GM21619 (cell line): ENCODE results near the gene ADAMTSL3.
"Not testable (repeated sequence)": the region's sequence is repeated elsewhere in the genome, so short reads cannot be mapped to it uniquely, and the experiment has no call there.

Source experiments
- ATAC-seq: cut with Tn5 transposase; IDR thresholded peaks from one replicate; pipeline ENCODE4 v1.9.1; 2021; ENCODE audit not compliant: unreplicated experiment

Gene ADAMTSL3

GRCh38 chr15:83699028-83699427 lies 45.1 kb downstream of the ADAMTSL3 start:
- ATAC-seq = no peak

DNA sequence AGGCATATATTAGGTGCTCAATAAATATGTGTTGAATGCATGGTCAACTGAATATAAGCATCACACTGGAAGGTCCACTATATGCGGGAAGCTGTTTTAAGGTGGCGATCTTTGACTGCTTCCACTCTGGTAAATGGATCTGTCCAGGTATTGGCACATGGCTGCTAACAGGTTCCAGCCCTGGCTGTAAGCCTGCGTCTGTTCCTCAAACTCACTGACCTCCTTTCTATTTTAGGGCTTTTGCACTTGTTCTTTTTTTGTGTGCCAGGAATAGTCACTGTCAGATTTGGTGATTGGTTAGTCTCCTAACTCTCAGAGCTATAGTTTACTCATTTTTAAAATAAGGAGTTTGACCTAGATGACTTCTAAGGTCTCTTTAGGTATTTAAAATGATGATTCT lies 46.2 kb downstream of the ADAMTSL3 start:
- no peak for ATAC-seq

- not testable (repeated sequence) for ATAC-seq
These were observed 48.4 kb downstream of the ADAMTSL3 start for GRCh38 chr15:83702314-83702713.

GRCh38 chr15:83708328-83708727 lies 54.4 kb downstream of the ADAMTSL3 start:
- no peak for ATAC-seq

GRCh38 chr15:83709241-83709640 lies 55.3 kb downstream of the ADAMTSL3 start:
- ATAC-seq = no peak

DNA sequence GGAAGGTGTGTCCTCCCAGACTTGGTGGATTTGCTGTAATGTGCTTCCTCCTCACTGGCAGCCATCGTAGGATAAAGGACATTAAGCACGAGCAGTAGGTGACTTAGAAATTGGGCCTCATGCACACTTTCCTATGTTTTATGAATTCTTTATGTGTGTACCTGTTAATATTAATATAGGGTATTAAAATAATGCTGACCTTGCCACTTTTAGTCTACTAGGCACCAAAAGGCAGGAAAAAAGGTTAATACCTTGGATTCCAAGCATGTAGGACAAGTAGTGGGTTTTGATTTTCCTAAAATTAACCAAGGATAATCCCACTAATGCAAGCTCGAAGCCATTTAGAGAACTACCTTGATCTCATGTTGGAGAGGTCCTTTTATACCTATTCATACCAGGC lies 55.9 kb downstream of the ADAMTSL3 start:
- ATAC-seq = no peak

DNA sequence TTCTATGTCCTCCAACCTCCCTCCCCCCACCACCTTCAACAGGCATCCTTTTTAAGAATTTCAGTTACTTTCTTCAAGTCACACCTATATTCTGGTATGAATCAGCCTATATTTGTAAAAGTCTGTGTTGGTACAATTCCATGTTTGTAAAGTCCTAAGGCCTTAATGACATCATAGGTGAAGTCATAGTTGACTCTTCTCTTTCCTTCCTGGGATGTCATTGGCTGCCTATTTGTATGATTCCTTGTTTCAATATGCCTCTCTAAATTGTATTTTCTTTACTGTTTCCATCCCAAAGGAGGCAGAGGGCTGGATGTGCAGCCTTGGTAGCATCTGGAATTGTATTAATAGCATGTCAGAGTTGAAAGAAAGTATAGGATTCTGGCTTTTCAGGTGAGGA lies 56.5 kb downstream of the ADAMTSL3 start:
- ATAC-seq = no peak

DNA sequence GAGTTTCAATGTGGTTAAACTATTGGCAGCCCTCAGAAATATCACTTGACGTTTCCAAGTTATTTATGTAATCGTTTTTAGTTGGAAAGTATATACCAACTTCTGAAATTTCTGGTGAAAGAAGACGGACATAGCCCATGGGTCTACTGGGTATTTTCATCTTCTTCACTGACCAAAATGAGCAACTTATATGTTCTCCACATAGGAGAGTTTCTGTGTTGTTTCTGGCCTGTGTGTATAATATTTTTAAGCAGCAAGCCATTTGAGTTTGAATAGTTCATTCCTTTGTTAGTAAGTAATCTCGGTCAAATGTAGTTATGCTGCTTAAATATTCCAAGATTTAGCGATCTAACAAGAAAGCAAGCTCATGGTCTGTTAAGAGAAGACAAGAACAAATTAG lies 57.3 kb downstream of the ADAMTSL3 start:
- ATAC-seq = no peak

DNA sequence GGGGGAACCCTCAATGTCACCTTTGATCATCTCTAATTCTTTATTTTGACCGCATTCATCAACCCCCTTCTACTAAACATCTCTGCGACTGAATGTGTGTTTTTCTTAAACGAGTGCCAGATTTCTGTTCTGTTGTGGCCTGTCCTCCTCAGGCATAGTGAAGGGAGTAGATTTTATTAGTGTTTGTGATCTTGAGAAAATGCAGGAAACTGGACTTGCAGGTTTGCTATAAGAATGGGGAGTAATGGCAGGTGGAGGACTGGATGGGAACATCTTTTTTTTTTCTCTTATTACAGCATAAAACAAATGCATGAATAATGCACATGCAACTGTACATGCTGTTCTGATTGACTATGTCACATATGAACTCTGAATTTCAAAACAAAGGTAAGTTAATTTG lies 59.3 kb downstream of the ADAMTSL3 start:
- no peak for ATAC-seq

DNA sequence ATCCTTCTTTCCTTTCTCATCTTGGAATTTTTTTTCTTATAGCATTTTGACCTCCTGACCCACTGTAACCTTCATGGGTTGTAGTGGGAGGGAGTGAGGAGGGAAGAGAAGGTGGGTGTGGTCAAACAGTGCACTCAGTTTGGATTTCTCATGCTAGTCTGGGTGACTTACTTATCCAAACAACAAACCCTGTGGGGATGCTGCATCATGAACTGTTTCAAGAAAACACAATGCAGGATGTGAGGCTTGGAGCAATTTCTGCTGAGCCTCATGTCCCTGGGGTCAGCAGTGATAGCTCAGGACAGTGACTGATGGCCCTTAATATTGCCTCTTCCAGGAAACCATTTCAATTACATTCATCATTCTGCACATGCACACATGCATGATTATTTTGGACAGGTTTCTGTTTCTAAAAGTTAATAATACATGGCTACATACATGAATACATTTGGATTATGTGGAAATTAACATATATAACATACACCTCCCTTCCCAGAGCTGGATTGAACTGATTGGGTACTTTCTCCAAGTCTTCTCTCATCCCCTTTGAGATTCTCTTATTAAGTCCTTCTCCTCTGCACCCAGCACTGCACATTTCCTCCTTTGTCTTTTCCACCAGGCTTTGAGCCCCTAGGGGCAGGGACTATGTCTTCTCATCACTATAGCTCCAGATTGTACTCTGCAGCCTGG lies 61.2 kb downstream of the ADAMTSL3 start:
- ATAC-seq = no peak

- no peak for ATAC-seq
These were observed 62.7 kb downstream of the ADAMTSL3 start for GRCh38 chr15:83716605-83717004.

- no peak for ATAC-seq
These were observed 63.1 kb downstream of the ADAMTSL3 start for GRCh38 chr15:83717010-83717409.

GRCh38 chr15:83720468-83720867 lies 66.5 kb downstream of the ADAMTSL3 start:
- ATAC-seq = no peak

- no peak for ATAC-seq
These were observed 67.1 kb downstream of the ADAMTSL3 start for GRCh38 chr15:83721031-83721430.

DNA sequence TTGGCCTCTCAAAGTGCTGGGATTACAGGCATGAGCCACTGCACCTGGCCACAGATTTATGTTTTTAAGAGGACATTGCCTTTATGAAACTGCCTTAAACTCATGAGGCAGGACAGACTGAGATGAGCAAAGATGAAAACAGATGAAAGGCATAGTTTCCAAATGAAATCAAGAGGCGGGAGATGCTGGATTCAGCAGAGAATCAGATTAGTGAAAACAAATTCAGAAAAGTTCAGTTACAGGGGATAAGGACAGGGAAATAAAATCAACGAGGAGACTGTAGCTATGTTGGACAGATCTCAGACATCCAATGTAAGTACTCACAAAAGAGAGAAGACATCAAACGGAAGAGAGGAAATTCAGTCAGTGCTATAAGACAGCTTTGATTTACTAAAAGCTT lies 68.1 kb downstream of the ADAMTSL3 start:
- no peak for ATAC-seq

DNA sequence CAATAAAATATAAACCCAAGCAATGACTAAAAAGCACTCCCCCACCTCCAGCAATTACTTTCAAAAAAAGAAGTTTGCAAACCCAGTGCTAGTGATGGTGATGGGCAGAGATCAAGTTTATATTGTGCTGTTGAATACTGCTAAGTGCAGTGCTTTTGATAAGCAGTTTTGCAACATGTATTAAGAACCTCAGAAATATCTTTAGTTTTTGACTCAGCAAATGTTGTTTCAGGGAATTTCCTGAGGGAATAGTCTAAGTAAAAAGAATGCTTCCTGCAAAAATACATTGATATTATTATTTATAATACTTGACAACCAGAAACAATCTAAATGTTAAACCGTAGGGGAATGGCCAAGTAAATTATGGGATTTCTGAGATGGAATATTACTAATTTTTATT lies 69.3 kb downstream of the ADAMTSL3 start:
- no peak for ATAC-seq

GRCh38 chr15:83732196-83732595 lies 78.3 kb downstream of the ADAMTSL3 start:
- no peak for ATAC-seq

- no peak for ATAC-seq
These were observed 78.8 kb downstream of the ADAMTSL3 start for GRCh38 chr15:83732770-83733169.

- ATAC-seq = no peak
These were observed 79.3 kb downstream of the ADAMTSL3 start for GRCh38 chr15:83733206-83733605.

- ATAC-seq = no peak
These were observed 79.8 kb downstream of the ADAMTSL3 start for GRCh38 chr15:83733691-83734090.

GRCh38 chr15:83734487-83734886 lies 80.6 kb downstream of the ADAMTSL3 start:
- ATAC-seq = no peak

DNA sequence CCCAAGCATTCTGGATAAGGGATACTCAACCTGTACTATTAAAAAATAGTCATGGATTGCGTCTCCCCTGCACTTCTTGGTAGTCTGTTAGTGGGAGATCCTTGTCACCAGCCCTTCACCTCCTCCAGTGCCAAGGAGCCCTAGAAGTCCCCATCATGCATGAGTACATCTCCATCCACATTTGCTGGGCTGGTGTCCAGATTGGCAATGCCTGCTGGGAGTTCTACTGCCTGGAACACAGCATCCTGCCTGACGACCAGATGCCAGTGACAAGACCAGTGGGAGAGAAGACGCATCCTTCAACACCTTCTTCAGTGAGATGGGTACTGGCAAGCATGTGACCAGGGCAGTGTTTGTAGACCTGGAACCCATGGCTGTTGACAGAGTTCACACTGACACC lies 85.7 kb downstream of the ADAMTSL3 start:
- no peak for ATAC-seq

DNA sequence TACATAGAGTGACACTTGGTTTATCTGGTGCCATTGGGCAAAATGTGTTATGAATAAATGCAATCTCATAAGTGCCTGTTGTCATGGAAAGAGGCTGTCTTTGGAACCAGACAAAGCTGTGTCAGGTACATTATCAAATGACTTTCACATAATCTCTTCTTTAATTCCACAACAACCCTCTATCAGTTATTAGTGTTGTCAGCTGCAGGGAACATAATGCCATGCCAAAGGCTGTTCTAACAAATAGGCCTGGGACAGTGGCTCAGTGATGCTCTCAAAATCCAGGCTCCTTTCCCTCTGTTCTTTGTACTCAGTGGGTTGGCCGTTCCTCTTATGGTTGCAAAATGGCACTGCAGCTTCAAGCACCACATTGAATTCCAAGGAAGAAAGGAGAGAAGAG lies 91.8 kb downstream of the ADAMTSL3 start:
- ATAC-seq = no peak
